ENCODE data around the gene LRRC75B. TPM values are rescaled to one million over a fixed set of nuclear protein-coding genes. Genes with fewer than 3 reads are reported as not detected.

The LRRC75B gene
- total RNA-seq, 2 donors from 2014 or later: 13.7 to 18.7 TPM

DNA sequence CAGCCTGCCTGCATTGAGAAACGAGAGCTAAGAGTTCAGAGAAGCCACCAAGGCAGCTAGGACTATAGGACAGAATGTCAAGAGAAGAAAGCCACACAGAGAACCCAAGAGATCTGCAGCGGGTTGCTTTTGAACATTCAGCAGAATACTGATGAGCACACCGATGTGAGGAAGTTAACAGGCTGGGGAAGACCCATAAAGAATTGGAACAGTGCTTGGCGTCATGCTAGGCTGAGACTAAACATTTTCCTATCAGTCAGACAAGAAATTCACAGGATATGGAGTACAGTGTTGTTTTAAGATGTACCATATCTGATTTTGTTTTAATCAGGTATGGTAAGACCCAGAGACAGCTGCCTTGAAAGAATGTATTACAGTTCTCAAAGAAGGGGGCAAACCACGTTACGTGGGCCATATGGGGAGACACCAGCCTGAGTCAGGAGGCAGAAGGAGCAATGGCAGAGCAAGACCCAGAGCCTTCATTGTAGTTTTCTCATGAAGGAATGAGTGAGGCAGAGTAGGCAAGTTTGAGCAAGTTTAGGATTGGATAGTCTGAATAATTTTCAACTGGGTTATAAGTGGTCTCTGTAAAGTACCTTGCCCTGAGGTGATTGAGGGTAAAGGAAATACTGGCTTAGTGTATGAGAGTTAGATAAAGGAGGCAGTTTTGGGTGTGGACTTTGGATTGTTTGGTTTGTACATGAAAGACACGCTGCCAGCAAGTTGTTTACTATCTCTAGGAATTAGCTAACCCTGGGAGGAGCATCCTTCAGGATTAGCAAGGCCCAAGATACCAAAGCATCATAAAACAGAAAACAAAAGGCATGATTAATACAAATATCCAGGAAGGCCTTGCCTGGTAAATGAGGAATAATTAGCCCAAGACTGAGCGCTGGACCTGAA is 14.3 kb downstream of the LRRC75B start:
- Histone ChIP-seq H3K4me3 (no peak overlapping the region), H3K9me3 (no peaks in the 10 kb centered on the region), H3K27me3 (replicated peaks; ENCODE audit: insufficient read depth) (no peaks in the 10 kb centered on the region), H3K27ac (no peak overlapping the region), H3K4me1 (ENCODE audit: control insufficient read depth in 1 of 2, low read depth in 2 of 2) (peaks cover 5 to 9% of the 10 kb centered on the region in 2 donors), H3K36me3 (peaks cover 16% of the 10 kb centered on the region)
- TF ChIP-seq, protein P1, sequence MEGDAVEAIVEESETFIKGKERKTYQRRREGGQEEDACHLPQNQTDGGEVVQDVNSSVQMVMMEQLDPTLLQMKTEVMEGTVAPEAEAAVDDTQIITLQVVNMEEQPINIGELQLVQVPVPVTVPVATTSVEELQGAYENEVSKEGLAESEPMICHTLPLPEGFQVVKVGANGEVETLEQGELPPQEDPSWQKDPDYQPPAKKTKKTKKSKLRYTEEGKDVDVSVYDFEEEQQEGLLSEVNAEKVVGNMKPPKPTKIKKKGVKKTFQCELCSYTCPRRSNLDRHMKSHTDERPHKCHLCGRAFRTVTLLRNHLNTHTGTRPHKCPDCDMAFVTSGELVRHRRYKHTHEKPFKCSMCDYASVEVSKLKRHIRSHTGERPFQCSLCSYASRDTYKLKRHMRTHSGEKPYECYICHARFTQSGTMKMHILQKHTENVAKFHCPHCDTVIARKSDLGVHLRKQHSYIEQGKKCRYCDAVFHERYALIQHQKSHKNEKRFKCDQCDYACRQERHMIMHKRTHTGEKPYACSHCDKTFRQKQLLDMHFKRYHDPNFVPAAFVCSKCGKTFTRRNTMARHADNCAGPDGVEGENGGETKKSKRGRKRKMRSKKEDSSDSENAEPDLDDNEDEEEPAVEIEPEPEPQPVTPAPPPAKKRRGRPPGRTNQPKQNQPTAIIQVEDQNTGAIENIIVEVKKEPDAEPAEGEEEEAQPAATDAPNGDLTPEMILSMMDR (IDR thresholded peaks at IDR 0.05): no peak
- ATAC-seq (ENCODE audit: insufficient number of reproducible peaks, low FRiP score, low read depth) (no peak), DNase-seq (ENCODE audit: low spot score) (no peak)

DNA sequence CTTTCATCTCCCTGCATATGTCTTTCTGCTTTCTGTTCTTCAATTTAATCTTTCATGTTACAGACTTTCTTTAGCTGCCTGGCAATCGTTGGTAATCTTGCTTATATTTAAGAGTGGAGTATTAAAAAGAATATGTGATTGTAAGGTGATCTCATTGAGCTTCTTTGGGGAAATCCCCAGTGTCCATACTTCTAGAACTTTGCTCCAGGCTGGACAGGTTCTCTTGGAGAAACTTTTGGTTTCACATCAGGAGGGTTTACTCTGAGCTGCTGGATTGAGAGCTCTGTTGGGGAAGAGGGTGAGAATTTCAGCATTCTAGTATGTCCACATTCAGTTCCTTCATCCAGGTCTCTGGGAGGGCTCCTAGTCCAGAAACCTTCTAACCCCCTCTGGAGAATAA is 16.1 kb downstream of the LRRC75B start:
- Histone ChIP-seq H3K36me3 (peaks cover 31% of the 10 kb centered on the region), H3K27me3 (replicated peaks; ENCODE audit: insufficient read depth) (no peaks in the 10 kb centered on the region), H3K27ac (no peak overlapping the region), H3K4me1 (ENCODE audit: control insufficient read depth in 1 of 2, low read depth in 2 of 2) (no peaks in the 10 kb centered on the region), H3K4me3 (no peak overlapping the region), H3K9me3 (no peaks in the 10 kb centered on the region)
- TF ChIP-seq, protein P1 (IDR thresholded peaks at IDR 0.05): no peak
- ATAC-seq (ENCODE audit: insufficient number of reproducible peaks, low FRiP score, low read depth) (no peak), DNase-seq (ENCODE audit: low spot score) (no peak)

DNA sequence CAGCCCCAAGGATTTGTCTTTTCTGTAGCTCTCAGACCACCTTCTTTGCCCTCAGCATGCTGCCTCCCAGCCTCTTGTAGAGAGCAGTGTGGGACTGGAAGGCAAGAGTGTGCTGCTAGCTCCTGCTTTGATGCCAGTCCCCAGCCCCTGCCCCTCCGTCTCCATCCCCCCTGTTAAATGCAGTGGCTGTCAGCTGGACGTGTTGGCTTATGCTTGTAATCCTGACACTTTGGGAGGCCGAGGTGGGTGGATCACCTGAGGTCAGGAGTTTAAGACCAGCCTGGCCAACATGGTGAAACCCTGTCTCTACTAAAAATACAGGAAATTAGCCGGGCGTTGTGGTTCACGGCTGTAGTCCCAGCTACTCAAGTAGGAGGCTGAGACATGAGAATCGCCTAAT is 21.6 kb downstream of the LRRC75B start:
- Histone ChIP-seq H3K4me3 (no peak overlapping the region), H3K27ac (no peak overlapping the region), H3K4me1 (ENCODE audit: control insufficient read depth in 1 of 2, low read depth in 2 of 2) (peaks cover 0 to 4% of the 10 kb centered on the region in 2 donors), H3K27me3 (replicated peaks; ENCODE audit: insufficient read depth) (no peaks in the 10 kb centered on the region), H3K9me3 (no peaks in the 10 kb centered on the region), H3K36me3 (peaks cover 48% of the 10 kb centered on the region)
- ATAC-seq (ENCODE audit: insufficient number of reproducible peaks, low FRiP score, low read depth) (no peak), DNase-seq (ENCODE audit: low spot score) (no peak)
- TF ChIP-seq, protein P1 (IDR thresholded peaks at IDR 0.05): no peak

DNA sequence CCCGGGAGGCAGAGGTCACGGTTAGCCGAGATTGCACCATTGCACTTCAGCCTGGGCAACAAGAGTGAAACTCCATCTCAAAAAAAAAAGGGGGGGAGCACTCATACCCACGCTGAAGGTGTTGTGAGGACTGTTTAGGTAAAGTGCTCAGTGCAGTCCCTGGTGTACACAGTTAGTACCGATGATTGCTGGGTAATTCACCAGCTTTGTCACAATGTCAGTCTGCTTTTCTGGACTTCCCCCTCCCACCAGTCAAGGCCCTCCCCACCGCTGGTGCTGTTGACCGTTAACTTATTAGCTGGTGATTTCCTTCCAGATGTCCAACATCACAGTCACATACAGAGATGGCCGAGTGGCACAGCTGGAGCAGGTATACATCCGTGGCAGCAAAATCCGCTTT is 25.2 kb downstream of the LRRC75B start:
- Histone ChIP-seq H3K4me3 (no peak overlapping the region), H3K27me3 (replicated peaks; ENCODE audit: insufficient read depth) (no peaks in the 10 kb centered on the region), H3K4me1 (ENCODE audit: control insufficient read depth in 1 of 2, low read depth in 2 of 2) (peaks cover 0 to 12% of the 10 kb centered on the region in 2 donors), H3K36me3 (peaks cover 29% of the 10 kb centered on the region), H3K27ac (no peak overlapping the region), H3K9me3 (no peaks in the 10 kb centered on the region)
- TF ChIP-seq, protein P1 (IDR thresholded peaks at IDR 0.05): no peak
- ATAC-seq (ENCODE audit: insufficient number of reproducible peaks, low FRiP score, low read depth): no peak
- DNase-seq (ENCODE audit: low spot score): no peak

DNA sequence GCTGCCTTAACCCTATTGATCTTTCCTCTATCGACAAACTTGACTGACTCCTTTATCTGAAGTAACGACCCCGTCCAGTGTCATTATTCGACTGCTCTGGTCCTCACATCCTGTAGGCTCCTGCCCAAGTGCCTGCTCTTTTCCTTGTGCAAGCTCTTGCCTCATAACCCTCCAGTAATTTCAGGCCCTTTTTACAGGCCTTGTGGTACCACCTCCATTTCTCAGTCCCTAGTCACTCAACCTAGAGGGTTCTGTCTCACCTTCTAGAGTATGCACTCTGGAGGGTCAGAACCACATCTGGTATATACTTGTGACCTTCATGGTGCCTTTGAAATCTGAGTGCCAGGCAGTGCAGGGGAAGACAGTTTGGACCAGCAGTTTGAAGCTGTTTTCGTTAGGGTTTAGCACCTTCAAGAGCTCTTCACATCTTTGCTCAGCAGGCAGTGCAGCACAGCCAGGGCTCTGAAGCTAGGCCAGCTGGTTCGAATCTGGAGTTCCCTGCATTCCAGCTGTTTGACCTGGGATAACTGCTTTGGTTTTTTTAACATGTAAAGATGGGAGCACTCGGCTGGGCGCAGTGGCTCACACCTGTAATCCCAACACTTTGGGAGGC is 25.9 kb downstream of the LRRC75B start:
- DNase-seq (ENCODE audit: low spot score): no peak
- Histone ChIP-seq H3K27ac (no peak overlapping the region), H3K36me3 (peaks cover 23% of the 10 kb centered on the region), H3K9me3 (no peaks in the 10 kb centered on the region), H3K27me3 (replicated peaks; ENCODE audit: insufficient read depth) (no peaks in the 10 kb centered on the region), H3K4me3 (no peak overlapping the region), H3K4me1 (ENCODE audit: control insufficient read depth in 1 of 2, low read depth in 2 of 2) (peaks cover 0 to 12% of the 10 kb centered on the region in 2 donors)
- TF ChIP-seq, protein P1 (IDR thresholded peaks at IDR 0.05): no peak
- no peak for ATAC-seq (ENCODE audit: insufficient number of reproducible peaks, low FRiP score, low read depth)

Data from thoracic aorta (tissue), 2 donors.